Left ventricle myocardium inferior (tissue), 1 donor: Measurements from ENCODE around the gene CADPS. TPM values are rescaled to one million over a fixed set of nuclear protein-coding genes. Genes with fewer than 3 reads are reported as not detected.

Source experiments
- DNase-seq: peaks from one replicate; pipeline ENCODE4 v3.0.0-alpha.2; 2020
- H3K27ac ChIP-seq: fragments of 200-600 bp; replicated peaks from 2 replicates; pipeline ENCODE4 v1.8.0; 2021
- H3K27me3 ChIP-seq: fragments of 200-600 bp; 2 replicates; pipeline ENCODE4 v1.8.0; 2021; ENCODE audit warnings: low read depth
- H3K36me3 ChIP-seq: fragments of 200-600 bp; 2 replicates; pipeline ENCODE4 v1.8.0; 2021
- H3K4me1 ChIP-seq: fragments of 200-600 bp; 2 replicates; pipeline ENCODE4 v1.8.0; 2021
- H3K4me3 ChIP-seq: fragments of 200-600 bp; 2 replicates; pipeline ENCODE4 v1.8.0; 2021; ENCODE audit warnings: mild to moderate bottlenecking, moderate library complexity
- H3K9me3 ChIP-seq: fragments of 200-600 bp; replicated peaks from 2 replicates; pipeline ENCODE4 v1.8.0; 2021
- CTCF ChIP-seq: fragments of 200-600 bp; IDR thresholded peaks from 2 replicates; pipeline ENCODE4 v1.8.0; 2021; ENCODE audit warnings: antibody characterized with exemption, mild to moderate bottlenecking, borderline replicate concordance
- intact Hi-C: fragments of 100-400 bp; cut with micrococcal nuclease; formaldehyde crosslinking; loops from one replicate; pipeline ENCODE4 v1.11.0; 2022
- total RNA-seq: library from RNA; stranded (reverse); fragmentation: NEBNext Ultra II Directional; extraction: Animal tissue kit (Norgen Biotek cat#: 25700); gene quantifications from one replicate; pipeline ENCODE4 v1.2.1, GENCODE V29; 2021
- donor health status: DM: no; HTN: yes; CAD: no; lungs with severe emphysema.

The CADPS gene
- total RNA-seq, 1 donor from 2014 or later, result 25.0 TPM

GRCh38 chr3:62538691-62539356 is 336.4 kb downstream of the CADPS start:
- Histone ChIP-seq H3K36me3 (no peaks in the 10 kb centered on the region), H3K4me1 (no peaks in the 10 kb centered on the region), H3K9me3 (no peaks in the 10 kb centered on the region), H3K27me3 (no peaks in the 10 kb centered on the region), H3K4me3 (no peak overlapping the region), H3K27ac (no peak overlapping the region)
- no peak for TF ChIP-seq CTCF
- DNase-seq, result no peak
- intact Hi-C loops, result no loop called here

- DNase-seq, result no peak
- Histone ChIP-seq H3K27ac (no peak overlapping the region), H3K36me3 (no peaks in the 10 kb centered on the region), H3K4me1 (no peaks in the 10 kb centered on the region), H3K9me3 (no peaks in the 10 kb centered on the region), H3K4me3 (no peak overlapping the region), H3K27me3 (no peaks in the 10 kb centered on the region)
- no peak for TF ChIP-seq CTCF
- intact Hi-C loops, result no loop called here
These were observed 340.9 kb downstream of the CADPS start for GRCh38 chr3:62534326-62534725.

- Histone ChIP-seq H3K27ac (no peak overlapping the region), H3K27me3 (no peaks in the 10 kb centered on the region), H3K4me1 (no peaks in the 10 kb centered on the region), H3K9me3 (no peaks in the 10 kb centered on the region), H3K36me3 (no peaks in the 10 kb centered on the region), H3K4me3 (no peak overlapping the region)
- TF ChIP-seq CTCF, result no peak
- intact Hi-C loops, result no loop called here
- DNase-seq, result no peak
These were observed 342.4 kb downstream of the CADPS start for GRCh38 chr3:62532796-62533195.

- H3K27me3 ChIP-seq, result no peaks in the 10 kb centered on the region
- H3K27ac ChIP-seq, result no peak overlapping the region
- no peaks in the 10 kb centered on the region for H3K4me1 ChIP-seq
- DNase-seq, result no peak
- no peaks in the 10 kb centered on the region for H3K36me3 ChIP-seq
- intact Hi-C loops, result no loop called here
- TF ChIP-seq CTCF, result no peak
- H3K9me3 ChIP-seq, result no peaks in the 10 kb centered on the region
- no peak overlapping the region for H3K4me3 ChIP-seq
These were observed 343.2 kb downstream of the CADPS start for GRCh38 chr3:62531981-62532380.

GRCh38 chr3:62531493-62531892 is 343.7 kb downstream of the CADPS start:
- no peak for TF ChIP-seq CTCF
- Histone ChIP-seq H3K4me1 (no peaks in the 10 kb centered on the region), H3K9me3 (no peaks in the 10 kb centered on the region), H3K4me3 (no peak overlapping the region), H3K36me3 (no peaks in the 10 kb centered on the region), H3K27ac (no peak overlapping the region), H3K27me3 (no peaks in the 10 kb centered on the region)
- DNase-seq, result no peak
- intact Hi-C loops, result no loop called here
